GM18507 (cell line): ENCODE measurements around the gene CCDC27.
A peak's percentile ranks its signal among the peaks of the same experiment; 100 is the strongest.

Experiments used
- DNase-seq: peaks from one replicate; pipeline ENCODE4 v3.0.0; 2011; ENCODE audit warnings: low read depth; ENCODE audit not compliant: insufficient read length; ENCODE audit errors: extremely low spot score
- FAIRE-seq: peaks from 2 replicates; lab custom pipeline; 2011; peaks lifted over from hg19 to GRCh38; lab: Jason Lieb, UNC

Gene CCDC27

DNA sequence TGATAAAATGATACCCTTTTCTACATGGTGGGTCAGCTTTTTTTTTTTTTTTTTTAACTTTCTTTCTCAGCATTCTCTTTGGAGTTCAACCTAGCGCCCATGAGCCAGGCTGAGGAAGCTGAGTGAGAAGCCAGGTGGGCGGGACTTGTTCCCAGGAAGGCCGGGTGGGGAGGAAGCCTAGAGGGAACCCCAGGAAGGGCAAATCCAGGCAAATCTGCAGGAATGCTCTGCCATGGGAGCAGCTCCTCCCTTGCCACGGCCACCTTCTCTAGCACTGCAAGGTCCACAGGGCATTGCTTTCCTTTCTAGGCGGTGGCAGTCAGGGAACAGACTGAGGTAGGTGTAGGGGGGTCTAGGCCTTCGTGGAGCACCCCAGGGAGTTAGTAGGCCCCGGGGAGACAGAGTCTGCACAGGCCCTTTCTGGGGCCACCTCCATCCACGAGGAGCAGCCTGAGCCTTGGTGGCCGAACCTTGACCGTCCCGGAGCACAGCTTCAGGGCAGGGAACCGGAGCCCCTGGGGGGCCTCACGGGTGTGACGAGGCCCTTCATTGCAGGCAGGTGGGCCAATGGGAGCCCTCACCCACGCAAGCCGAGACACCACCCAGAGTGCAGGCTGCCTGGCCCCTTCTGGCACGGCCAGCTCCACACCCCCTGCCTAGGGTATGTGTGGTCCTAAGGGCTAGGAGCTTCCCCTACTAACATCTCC lies 18.2 kb upstream of the CCDC27 start:
- DNase-seq (no peak), FAIRE-seq (no peak)

DNA sequence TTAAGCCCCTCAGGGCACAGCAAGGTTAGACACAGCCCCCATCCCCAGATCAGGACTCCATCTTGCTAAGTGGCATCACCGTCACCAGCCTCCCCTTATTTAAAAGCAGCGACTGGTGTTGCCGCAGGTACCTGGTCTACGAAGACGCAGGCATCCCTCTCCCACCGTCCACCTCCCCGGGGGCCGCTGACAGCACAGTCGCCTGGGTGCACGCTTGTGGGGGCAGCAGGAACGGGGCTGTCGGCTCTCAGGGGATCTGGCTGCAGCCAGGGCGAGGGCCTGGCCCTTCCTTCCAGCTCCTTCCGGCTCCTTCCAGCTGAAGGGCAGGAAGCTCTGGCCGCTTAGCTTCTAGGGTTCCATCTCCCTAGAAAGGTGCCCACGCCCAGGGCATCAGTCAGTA lies 17.6 kb upstream of the CCDC27 start:
- FAIRE-seq (no peak), DNase-seq (no peak)

DNA sequence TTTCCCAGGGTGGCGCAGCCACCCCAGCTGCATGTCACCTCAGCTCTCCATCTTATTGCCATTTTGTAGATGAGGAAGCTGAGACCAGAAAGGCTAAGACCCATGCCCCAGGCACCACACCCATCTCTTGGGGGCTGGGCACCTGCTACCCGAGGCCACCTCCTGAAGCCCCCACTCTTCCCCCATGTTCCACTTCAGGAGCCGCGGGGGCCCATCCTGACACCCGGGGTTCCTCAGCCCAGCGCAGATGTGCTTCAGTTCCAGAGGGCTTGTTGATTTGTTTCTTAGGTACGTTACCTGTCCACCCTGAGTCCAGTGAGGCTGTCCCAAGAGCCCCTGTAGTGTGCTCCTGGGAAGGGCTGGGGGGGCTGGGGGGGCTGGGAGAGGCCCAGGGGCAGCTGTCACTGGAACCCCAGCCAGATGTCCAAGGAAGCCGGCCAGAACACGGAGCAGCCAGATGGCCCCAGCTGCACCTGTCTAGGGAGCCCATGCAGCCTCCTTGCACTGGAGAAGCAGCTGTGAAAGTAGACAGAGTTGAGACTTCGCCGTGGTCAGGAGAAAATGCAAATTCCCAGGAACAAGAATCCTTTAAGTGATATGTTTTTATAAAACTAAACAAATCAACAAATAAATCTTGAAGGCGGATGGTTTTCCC lies 17.1 kb upstream of the CCDC27 start:
- DNase-seq (no peak), FAIRE-seq (no peak)

DNA sequence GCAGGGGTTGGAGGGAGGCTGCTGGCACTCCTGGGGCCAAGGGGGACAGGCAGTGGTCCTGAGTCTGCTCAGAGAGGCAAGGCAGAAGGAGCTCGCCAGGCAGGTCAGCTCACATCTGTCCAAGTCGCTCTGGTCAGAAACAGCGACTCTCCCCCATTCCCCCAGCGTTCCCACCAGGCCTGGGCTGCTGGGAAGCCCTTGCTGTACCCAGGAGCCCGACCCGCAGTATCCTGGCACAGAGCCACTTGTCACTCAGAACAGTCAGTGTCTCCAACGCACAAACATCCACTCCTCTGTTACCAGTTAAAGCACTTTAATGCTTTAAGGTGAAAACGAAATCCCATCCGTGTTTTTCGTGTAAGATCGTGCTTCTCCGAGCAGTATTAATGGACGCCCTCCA lies 16.6 kb upstream of the CCDC27 start:
- DNase-seq (no peak), FAIRE-seq (no peak)

DNA sequence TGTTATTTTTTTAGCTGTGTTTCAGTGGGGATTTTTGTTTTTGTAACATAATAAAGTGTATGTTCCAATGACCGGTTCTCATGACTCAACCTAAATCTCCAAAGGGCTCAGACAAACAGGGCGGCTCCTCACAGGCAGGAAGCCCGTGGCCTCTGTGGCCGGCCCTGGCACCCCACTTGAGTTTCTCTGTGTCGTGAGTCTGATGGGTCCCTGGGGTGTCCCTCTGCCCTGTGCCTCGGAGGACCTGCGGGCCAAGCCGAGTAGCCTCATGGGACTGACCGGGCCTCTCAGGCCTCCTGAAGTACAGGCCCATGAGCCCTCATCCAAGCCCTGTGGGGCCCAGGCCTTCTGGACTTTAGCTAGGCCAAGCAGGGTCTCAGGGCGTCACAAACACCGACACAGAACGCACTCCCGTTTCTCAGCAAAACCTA lies 16.1 kb upstream of the CCDC27 start:
- no peak for DNase-seq
- FAIRE-seq, result no peak

DNA sequence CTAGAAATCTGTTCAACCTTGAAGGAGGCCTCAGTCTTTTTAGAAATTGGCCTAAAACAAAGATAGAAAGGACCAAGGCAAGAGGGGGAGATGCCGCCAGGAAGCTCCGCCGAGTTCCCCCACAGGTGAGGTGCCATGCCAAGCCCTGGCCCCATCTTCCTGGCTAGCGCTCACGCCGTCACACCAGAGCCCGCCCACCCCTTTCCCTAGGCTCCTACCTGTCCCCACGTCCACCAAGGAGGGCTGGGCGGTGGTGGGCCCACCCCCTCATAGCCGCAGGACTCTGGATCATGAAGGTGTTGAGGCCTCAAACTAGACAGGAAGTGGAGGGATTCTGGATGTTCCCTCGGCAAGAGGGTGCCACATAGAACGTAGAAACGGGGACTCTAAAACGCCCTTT lies 15.5 kb upstream of the CCDC27 start:
- no peak for FAIRE-seq
- no peak for DNase-seq

DNA sequence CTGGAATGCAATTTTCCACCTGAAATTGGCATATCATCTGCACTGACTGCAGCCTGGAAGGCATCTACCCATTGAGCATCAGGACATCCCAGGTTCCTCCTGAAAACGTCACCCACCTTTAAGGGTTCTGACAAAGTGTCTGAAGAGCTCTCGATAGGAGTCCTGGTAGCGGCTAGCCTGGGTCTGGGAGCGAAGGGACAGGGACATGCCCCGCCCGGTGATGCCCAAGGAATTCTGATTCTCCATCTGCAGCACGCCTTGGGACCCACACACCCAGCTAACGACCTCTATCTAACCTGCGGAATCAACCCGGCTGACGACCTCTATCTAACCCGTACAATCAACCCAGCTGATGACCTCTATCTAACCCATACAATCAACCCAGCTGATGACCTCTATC lies 13.3 kb upstream of the CCDC27 start:
- no peak for DNase-seq
- FAIRE-seq, result no peak

DNA sequence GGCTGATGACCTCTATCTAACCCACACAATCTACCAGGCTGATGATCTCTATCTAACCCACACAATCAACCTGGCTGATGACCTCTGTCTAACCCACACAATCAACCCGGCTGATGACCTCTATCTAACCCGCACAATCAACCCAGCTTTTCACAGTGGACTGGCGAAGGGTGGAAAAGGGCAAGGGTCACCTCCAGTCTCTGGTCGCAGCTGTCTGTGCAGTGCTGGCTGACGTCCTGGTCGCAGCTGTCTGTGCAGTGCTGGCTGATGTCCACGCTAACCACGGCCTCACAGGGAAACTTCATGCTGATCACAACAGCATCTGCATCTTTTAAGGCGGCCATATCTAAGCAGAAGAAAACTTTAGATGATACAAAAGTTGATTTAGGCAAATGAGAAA lies 12.2 kb upstream of the CCDC27 start:
- FAIRE-seq, result no peak
- DNase-seq, result no peak

DNA sequence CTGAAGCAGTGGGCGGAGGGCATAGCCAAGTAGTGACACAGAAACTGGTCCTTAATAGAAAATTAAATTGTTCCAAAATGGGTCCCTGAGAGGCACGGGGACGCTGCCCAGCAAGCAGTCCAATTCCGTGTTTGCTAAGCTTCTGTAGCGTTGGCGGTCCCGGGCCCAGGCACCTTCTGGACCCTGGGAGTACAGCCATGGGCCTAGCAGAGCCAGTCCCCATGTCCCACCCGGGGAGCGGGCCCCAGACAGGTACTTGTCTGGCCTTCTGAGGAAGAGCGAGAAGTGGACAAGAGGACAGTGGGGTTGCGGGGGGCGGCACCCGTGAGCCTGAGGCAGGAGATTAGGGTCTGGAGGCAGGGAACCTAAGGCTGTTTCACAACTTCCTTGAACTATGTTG lies 11.5 kb upstream of the CCDC27 start:
- no peak for FAIRE-seq

DNA sequence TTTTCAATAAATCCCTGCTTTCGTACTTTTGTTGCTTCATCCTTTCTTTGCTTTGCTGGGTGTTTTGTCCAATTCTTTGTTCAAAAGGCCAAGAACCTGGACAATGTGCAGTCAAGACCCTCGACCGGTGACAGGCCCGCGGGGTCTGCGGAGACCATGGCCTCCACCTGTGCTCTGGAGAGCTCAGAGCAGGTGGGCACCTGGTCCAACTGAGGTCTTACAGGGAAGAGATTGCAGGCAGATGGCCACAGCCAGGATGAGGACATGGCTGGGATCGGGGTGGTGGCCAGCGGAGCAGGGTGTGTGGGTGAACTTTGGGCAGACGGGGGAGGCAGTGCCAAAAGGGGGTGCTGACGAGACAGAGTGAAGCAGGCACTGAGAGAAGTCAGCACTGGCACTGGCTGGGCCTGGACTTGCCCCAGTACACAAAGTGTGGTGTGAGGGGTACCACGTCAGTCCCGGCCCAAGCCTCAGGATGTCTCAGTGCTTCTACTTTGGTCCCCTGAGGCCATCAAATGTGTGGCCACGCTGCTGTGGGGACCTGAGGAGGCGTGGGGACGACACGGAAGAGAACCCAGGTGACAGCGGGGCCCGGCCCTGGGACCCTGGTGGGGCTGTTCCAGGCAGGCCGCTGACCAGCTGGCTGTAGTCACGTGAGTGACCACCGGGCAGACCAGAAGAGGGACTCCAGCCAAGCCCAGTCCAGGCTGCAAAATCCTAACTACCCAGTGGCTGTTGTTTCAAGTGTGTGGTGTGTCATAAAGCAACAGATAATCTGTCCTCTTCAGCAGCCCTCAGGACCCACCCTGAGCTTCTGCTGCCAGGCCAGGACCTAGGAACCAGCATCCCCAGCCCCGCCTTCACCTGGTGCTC lies 10.4 kb upstream of the CCDC27 start:
- DNase-seq (no peak), FAIRE-seq (no peak)

More for the DNA sequence above, 11.5 kb upstream of the CCDC27 start:
- DNase-seq, result no peak

DNA sequence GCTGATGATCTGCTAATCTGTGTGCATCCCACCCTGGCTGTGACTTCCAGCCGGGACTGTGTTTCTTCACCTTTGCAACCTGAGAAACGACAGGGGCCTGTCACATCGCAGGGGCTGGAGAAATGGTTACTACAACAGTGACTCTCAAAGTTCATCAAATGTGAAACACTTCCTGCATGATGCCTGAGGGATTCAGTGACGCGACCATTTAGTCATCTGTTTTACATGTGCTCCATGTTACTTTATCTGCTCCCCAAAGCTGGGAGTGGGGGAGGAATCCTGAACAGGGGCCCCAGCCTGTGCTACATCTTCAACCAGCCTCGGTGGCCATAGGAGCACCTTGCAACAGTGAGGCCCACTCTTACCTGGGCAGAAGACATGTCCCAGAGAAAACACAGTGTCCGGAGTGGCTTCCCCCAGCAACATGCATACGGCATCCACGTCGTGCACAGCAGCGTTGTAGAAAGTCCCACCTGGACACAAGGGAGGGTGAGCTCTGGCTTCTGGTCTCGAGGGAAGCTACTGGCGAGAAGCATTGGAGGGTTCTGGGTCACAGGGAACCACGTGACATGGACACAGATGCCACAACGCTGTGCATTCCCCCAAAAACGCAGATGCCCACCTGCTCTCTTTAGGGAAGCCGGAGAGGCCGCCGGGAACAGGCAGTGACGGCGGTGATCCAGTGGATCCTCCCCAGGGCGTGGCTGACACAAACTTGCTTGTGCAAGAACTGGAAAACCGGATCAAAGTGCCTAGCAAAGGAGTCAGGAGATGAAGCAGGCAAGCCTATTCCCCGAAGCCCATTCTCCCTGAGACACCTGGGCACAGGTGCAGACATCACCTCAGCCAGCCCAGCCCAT lies 9.6 kb upstream of the CCDC27 start:
- FAIRE-seq (no peak), DNase-seq (no peak)

DNA sequence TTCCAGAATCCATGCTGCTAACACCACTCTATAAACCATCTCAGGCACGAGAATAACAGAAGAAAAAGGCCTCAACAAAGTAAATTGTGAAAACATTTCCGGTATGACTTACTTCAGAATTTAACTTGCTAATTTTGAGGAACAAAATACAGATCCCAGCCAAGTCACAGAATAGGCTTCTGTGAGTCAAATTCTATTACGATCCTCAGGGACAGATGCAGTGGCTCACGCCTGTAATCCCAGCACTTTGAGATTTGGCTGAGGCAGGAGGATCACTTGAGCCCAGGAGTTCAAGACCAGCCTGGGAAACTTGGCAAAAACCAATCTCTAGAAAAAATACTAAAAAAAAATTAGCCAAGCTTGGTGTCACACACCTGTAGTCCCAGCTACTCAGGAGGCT lies 8.8 kb upstream of the CCDC27 start:
- no peak for DNase-seq
- FAIRE-seq, result no peak

DNA sequence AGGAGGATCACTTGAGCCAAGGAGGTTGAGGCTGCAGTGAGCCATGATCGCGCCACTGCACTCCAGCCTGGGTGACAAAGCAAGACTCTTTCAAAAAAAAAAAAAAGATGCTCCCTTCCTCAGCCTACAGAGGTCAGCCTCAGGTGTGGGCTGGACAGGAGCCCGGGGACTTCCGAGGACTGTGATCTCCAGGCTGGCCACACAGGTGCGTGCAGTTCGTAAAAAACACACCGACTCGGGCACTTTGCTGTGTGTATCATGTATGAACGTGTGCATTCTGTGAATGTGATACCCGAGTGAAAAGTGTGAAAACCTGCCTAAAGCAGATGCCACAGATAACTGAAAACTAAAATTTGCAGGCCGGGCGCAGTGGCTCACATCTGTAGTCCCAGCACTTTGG lies 8.4 kb upstream of the CCDC27 start:
- FAIRE-seq, result no peak
- no peak for DNase-seq

DNA sequence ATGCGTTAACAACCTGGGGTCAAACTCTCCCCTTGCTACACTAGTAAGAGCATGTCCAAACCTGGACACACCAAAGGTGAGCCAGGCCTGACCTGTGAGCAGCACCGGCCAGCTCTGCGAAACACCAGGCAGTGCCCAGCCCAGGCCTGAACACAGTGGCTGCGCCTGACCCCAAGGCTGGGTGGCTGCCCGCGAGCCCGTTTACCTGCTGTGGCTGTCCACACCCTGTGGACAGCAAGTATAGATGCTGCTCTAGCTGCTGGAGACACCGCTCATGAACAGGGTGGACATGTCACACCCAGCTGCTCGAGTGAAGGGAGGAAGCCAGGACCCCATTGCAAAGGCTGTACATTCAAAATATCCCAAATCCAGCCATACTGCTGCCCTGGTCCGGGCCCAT lies 7.6 kb upstream of the CCDC27 start:
- no peak for FAIRE-seq
- no peak for DNase-seq

DNA sequence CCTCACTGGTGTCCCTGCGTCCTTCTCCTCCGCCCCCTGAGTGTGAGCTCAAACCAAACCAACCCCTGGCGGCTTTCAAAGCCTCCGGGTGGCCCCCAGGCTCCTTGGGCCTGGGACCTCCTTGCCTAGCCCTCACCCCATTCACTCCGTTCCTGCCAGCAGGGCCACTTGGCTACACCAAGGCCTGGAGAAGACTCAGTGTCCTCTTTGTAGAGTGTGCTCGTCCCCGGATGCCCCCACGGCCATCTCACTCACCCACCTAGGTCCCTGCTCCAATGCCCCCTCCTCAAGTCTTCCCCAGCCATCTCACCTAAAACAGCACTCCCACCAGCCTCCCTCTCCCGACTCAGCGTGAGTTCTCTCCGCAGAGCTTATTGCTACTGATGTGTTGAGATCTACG lies 7.2 kb upstream of the CCDC27 start:
- FAIRE-seq (no peak), DNase-seq (no peak)

DNA sequence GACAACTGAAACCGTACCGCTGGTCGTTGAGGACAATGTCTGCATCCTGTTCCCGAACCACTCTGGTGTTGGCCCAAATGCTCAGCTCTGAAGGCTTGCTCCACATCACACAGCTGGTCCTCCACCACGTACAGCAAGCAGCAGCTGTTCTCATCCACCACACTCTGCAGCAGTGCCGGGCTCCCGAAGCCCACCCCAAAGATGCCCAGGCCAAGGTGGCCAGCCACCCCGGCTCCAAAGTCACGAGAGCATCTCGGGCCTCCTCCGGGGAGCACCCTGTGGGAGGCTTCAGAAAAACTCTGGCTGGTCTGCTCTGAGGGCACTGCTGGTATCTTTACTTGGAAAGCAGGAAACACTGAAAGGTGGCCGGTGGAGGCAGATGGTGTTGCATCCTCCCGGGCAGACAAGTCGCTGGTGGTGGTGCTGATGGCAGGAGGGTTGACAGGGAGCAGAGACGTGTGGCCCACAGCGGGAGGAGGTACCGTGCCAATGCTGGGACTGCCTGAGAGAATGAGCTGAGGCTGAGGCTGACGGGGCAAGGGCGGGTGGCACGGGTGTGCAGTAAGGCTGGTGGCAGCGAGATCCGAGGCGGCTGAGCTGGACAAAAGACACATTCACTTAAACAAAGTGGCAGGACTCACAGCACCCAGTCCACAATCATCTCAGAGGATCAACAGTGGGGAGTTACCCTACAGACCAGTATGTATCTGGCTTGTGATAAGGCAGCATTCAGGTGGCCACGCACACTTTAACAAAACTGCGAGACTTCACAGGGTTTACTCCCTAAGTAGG lies 6.5 kb upstream of the CCDC27 start:
- no peak for FAIRE-seq

DNA sequence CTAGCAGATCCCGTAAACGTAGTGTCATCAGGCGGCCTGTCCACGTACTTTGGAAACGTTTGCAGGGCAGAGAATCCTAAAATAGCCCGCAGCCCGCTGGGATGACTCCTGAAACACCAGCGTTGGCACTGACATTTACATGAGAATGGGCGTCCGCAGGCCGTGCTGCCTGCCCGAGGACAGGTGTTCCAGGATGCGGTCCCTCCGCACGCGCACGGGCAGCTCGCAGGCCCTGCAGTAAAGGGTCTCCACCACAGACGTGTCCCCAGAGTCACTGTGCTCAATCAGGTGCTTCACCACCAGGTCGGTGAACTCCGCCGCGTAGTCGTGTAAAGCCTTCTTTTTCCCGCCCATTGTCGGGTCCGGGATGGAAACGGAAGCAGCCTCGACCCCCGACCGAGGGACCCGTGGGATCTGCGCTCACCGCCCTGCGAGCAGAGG lies 5.8 kb upstream of the CCDC27 start:
- FAIRE-seq, result no peak

More for the DNA sequence above, 6.5 kb upstream of the CCDC27 start:
- no peak for DNase-seq

DNA sequence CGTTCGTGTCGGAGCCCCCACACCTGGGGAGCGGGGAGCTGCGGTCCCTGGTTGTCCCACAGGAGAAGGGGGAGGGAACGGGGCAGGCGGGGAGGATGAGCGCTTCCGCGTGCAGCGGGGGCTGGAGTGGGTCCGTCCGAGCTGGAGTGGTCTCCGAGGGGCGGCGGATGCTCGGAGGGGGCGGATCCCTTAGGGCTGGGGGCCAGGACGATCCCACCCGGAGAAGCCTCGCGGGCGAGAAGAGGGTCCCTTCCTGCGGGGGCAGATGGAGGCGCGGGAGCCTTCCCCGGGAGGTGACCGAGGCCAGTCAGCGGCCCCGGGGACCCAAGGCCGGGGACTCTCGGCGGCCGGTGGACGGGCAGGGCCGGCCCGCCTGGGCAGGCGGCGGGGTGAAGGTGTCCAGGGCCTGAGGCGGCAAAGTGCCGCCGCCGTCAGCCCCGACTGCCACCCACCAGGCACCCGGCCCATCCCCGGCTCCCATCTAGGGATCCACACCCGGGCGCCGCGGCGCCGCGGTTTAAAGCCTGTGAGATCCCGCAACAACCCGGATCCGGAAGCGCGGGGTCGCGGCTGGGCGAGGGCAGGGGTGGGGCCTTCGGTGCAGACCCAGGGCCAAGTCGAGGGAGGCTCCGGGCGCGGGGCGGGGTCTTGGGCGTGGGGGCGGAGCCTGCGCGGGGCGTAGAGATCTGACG lies 5.3 kb upstream of the CCDC27 start:
- peak; percentile 89 for DNase-seq
- FAIRE-seq, result peak; percentile 82

More for the DNA sequence above, 5.8 kb upstream of the CCDC27 start:
- DNase-seq, result no peak
